ENCODE data around the gene C1QTNF5. TPM values are rescaled to one million over a fixed set of nuclear protein-coding genes. Genes with fewer than 3 reads are reported as not detected.

The C1QTNF5 gene
- total RNA-seq, 1 donor from 2014 or later, result 101 TPM

DNA sequence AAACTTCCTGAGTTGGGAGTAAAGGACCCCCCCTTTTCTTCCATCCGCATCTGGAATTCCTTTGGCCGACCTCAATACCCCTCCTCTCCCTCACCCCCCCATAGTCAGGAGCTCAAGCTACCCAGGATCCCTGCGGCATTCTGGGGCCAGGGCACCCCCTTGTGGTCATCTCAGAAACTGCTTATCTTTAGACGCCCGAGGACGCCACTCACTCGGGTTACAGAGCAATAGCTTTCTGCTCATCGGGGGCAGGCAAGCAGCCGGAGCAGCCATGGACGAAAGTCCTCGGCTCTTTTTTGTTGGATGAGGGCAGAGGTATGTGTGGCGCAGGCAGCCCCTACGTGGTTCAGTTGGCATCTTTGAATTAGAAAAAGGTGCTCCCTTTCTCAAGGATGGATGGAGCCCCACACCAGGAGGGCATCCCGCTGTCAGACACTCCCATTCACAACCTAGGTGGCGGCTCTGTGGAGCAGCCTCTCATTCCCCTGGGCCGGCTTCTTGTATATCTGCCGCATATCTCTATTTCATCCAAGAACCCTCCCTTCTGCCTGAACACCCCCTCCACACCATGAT lies 2.3 kb downstream of the C1QTNF5 start:
- no peak for DNase-seq (ENCODE audit: low read depth, low spot score)

- DNase-seq (ENCODE audit: low read depth, low spot score), result no peak
Measured at GRCh38 chr11:119337581-119338317, 2.9 kb downstream of the C1QTNF5 start.

DNA sequence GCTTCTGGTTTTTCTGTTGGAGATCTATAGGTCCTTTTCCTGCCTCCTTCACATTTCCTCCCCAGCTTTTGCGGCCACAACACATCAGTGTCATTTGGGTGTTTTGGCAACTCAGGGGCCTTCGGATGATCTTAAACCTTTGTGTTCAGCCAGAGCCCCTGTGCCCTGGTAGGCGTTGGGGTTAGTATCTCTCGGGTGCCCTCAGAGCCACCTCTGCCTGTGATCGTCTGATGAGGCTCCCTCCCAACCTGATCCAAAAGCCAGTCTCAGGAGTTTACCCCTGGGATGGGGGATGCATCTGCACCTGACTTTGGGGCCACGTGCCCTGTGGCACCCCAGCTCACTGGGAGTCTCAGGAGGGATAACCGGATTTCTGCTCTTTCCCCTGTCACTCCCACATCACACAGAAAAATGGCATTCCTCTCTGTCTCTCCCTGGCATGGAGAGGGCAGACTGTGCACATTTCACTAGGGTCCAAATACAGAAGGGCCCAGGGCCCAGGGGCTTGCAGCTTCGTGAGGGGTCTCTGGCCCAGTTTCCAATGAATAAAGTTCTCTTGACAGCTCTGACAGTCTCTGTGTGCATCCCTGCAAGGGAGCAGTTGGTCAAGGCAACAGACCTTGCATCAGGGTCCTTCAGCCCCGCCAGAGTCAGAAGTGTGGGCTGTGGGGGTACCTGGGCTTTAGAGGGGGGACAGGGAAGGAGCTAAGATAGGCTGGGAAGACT lies 3.8 kb downstream of the C1QTNF5 start:
- no peak for DNase-seq (ENCODE audit: low read depth, low spot score)

GRCh38 chr11:119335655-119336543 lies 4.8 kb downstream of the C1QTNF5 start:
- DNase-seq (ENCODE audit: low read depth, low spot score), result no peak

- DNase-seq (ENCODE audit: low read depth, low spot score), result no peak
Measured at GRCh38 chr11:119335091-119335654, 5.5 kb downstream of the C1QTNF5 start.

- DNase-seq (ENCODE audit: low read depth, low spot score), result peak; percentile 95
Measured at GRCh38 chr11:119334174-119334930, 6.3 kb downstream of the C1QTNF5 start, which contains the start of gene RNF26. RNF26 (plus strand) TSS chr11:119334527; CDS start chr11:119335123, 596 bp downstream.

- no peak for DNase-seq (ENCODE audit: low read depth, low spot score)
Measured at GRCh38 chr11:119332111-119332765, 8.4 kb downstream of the C1QTNF5 start.

- DNase-seq (ENCODE audit: low read depth, low spot score), result no peak
Measured at GRCh38 chr11:119330237-119330636, 10.4 kb downstream of the C1QTNF5 start.

- no peak for DNase-seq (ENCODE audit: low read depth, low spot score)
Measured at GRCh38 chr11:119329320-119329719, 11.4 kb downstream of the C1QTNF5 start.

DNA sequence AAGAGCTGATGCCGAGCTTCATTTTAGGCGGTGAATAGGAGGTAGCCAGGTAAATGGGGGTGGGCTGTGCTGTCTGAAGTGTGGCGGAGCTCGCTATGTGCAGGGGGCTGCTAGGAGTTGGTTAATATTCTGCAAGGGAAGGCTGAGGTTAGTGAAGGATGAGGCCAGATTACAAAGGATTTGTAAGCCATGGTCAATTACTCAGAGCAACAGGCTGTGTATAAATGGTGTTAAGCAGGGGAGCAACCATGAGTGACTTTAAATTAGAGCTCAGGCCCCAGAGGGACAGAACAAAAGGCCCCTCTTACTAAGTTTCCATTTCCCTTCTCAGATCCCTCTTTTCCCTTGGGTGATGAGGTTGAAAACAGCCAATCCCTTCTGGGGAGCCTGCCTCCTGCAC lies 16.5 kb downstream of the C1QTNF5 start:
- DNase-seq (ENCODE audit: low read depth, low spot score), result no peak

- DNase-seq (ENCODE audit: low read depth, low spot score), result no peak
Measured at GRCh38 chr11:119323532-119324033, 17.1 kb downstream of the C1QTNF5 start.

DNA sequence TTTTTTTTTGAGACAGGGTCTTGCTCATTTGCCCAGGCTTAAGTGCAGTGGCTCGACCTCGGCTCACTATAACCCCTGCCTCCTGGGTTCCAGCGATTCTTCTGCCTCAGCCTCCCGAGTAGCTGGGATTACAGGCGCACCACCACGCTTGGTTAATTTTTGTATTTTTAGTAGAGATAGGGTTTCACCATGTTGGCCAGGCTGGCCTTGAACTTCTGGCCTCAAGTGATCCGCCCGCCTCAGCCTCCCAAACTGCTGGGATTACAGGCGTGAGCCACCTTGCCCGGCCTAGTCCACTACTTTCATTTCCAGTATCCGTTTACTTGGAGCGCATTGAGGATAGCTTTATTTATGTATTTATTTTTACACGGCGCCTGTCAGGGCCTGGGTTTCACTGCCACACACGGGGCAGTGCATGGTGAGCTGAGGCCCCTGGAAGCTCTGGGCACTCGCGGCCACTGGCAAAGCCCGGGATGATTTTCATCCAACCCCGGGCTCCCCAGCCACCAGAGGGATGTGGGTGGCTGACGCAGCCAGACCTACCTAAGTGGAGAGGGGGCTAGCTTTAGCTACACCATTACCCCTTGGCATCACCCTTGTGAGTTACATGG lies 17.7 kb downstream of the C1QTNF5 start:
- DNase-seq (ENCODE audit: low read depth, low spot score), result no peak

DNA sequence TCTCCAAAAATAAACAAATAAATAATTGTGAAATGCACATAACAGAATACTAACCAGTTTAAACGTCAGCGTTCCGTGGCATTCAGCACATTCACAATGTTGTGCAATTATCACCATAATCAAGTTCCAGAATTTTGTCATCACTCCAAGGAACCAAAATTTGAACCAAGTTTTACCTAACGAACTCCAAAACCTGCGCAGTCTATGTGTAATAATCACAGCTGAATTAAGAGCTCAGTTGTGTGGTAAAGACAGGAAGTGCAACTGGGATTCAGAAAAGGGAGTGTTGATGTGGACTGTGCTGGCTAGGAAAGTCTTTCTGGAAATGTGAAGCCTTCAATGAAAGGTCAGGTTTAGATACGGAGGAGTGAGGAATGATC lies 18.3 kb downstream of the C1QTNF5 start:
- no peak for DNase-seq (ENCODE audit: low read depth, low spot score)

- DNase-seq (ENCODE audit: low read depth, low spot score), result no peak
Measured at GRCh38 chr11:119320776-119321524, 19.7 kb downstream of the C1QTNF5 start.

DNA sequence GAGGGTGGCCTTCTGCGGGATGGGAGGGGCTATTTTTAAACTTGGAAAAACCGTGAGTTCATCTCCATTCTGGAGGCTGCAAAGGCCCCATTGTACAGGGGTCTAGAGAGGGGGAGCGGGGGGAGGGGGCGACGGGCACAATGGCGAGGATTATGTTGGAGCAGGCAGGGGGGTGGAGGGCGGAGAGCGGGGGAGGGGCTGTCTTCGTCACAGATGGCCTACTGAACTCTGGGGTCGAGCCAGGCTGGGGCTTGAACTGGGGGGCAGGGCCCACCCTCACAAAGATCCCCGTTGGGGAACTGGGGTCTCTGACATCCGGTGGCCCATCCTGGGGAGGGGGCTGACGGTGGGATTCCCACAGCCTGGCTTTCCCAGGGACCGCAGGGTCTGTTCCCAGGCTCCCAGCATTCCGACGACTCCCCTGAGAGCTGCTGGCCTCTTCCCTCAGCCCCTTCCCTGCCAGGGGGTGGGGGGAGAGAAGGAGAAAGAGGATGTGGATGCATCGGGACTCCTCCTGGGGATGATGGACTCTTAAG lies 20.4 kb downstream of the C1QTNF5 start:
- no peak for DNase-seq (ENCODE audit: low read depth, low spot score)

DNA sequence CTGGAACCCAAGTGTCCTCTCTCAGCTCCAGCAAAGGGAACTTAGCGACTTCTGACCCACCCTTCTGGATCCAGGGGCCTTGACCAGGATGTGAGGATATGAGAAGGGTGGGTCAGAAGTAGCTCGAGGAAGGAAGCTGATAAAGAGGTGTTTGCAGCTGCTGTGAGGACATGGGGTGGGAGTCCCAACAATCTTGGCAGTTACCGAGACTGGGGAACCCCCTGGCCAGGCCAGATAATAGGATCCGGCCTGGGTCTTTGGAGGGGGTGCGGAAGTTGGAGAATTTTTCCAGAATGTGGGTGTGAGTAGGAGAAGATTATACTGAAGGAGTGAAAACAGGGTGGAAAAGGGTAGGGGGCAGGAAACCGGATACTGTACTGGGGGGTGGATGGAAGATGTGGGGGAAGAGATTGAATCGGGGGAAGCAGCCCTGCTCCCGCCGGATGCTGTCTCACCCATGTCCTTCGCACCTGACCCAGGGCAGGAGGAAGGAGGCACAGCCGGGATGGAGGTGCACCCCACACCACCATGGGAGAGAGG lies 20.9 kb downstream of the C1QTNF5 start:
- DNase-seq (ENCODE audit: low read depth, low spot score), result peak; percentile 78

DNA sequence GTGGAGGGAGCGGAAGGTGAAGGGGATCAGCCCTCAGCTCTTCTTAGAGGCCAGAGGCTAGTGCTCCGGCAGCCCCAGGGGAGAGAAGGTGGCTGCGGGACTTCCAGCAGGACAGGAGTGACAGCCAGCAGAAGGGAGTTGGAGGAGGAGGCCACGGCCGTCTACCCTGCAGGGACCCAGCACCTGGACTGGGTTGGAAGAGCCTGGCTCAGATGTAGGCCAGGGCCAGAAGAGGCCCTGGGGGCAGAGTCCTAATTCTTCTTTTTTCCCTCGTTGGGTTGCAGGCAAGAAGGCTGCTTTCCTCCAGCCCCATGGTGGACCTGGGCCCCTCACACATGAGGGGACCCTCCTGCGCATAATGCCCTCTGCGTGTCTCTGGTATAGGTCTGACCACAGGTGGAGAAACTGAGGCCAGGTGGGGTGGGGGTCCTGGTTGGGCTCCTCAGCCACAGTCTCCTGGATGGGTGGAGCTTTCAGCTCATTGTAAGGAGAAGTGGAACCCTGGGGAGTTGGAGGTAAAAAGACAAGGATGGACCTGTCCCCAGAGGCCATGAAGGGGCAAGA lies 21.5 kb downstream of the C1QTNF5 start:
- no peak for DNase-seq (ENCODE audit: low read depth, low spot score)
